Stimulated activated CD4-positive, alpha-beta T cell treated with anti-CD3 and anti-CD28 coated beads, Interleukin-2, amount 100 ng/mL, for 24 hours (primary cell): ENCODE results near the gene ZNF77.
"Not testable (repeated sequence)": the region's sequence is repeated elsewhere in the genome, so short reads cannot be mapped to it uniquely, and the experiment has no call there.

ENCODE experiments used
- DNase-seq, 2 donors: peaks; one replicate each; pipeline ENCODE4 v3.0.0-alpha.2; 2020

Gene ZNF77

GRCh38 chr19:2969104-2969504 is 24.3 kb upstream of the ZNF77 start:
- no peak for DNase-seq

DNA sequence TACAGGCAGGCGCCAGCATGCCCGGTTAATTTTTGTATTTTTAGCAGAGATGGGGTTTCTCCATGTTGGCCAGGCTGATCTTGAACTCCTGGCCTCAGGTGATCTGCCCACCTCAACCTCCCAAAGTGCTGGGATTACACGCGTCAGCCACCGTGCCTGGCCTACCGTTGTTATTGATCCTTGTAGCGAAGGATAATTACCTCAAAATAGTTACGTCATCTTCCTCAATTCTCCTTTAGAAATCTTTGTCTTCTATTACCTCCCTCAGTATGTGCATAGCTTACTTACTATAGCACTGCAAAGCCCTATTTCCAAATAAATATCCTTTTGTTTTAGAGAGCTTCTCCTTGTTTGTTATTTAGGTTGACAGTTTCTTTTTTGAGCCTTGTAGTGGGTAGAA is 23.2 kb upstream of the ZNF77 start:
- DNase-seq, result no peak

GRCh38 chr19:2964874-2965273 is 20.1 kb upstream of the ZNF77 start:
- DNase-seq, result no peak

DNA sequence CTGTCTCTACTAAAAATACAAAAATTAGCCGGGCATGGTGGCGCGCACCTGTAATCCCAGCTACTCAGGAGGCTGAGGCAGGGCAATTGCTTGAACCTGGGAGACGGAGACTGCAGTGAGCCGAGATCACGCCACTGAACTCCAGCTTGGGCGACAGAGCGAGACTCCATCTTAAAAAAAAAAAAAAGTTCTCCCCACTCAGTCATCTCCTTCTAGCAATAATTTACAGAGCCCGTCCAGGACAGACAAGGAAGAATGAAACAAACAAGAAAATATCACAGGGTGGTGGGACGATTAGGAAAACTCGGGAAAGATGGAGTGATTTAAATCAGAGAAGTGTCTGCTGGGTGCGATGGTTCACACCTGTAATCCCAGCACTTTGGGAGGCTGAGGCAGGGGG is 18.9 kb upstream of the ZNF77 start:
- not testable (repeated sequence) for DNase-seq

- no peak for DNase-seq
Measured at GRCh38 chr19:2963122-2963521, 18.4 kb upstream of the ZNF77 start.

- peak; percentile 16 to 55 for DNase-seq
Measured at GRCh38 chr19:2962018-2962670, 17.4 kb upstream of the ZNF77 start.

DNA sequence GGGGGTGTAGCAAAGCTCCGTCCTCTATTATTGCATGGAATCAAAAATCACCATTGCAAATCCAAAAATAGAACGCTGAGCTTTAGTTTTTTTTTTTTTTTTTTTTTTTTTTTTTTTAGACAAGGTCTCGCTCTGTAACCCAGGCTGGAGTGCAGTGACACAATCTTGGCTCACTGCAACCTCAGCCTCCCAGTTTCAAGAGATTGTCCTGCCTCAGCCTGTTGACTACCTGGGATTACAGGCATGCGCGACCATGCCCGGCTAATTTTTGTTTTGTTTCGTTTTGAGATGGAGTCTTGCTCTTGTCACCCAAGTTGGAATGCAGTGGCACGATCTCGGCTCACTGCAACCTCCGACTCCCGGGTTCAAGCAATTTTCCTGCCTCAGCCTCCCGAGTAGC is 15.3 kb upstream of the ZNF77 start:
- DNase-seq, result no peak

- no peak for DNase-seq
Measured at GRCh38 chr19:2957160-2957559, 12.4 kb upstream of the ZNF77 start.

DNA sequence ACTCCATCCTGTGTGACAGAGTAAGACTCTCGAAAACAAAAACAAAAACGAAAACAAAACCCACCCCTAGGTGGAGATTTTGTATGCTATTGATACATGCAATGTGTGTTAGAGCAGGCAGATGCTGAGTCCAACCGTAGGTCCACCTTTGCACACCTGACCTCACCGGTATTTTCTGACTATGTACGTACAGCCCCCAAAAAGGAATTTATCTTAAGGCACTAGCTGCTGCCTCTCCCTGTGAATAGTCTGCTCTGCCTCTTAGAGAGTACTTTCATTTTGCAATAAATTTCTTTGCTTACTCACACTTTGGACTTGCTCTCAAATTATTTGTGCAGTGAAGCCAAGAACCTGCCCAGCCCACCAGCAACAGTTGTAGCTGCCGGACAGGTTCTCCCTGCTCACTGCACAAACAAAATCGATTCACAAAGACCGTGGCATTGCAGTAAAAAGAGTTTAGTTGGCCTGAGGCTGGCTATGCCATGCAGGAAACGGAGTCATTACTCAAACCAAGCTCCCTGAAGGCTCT is 8.2 kb upstream of the ZNF77 start:
- no peak for DNase-seq

GRCh38 chr19:2950286-2951124 is 5.7 kb upstream of the ZNF77 start:
- DNase-seq, result peak; percentile 100

- DNase-seq, result no peak
Measured at GRCh38 chr19:2949939-2950285, 5.1 kb upstream of the ZNF77 start.

GRCh38 chr19:2945575-2946184 is 909 bp upstream of the ZNF77 start:
- no peak for DNase-seq

DNA sequence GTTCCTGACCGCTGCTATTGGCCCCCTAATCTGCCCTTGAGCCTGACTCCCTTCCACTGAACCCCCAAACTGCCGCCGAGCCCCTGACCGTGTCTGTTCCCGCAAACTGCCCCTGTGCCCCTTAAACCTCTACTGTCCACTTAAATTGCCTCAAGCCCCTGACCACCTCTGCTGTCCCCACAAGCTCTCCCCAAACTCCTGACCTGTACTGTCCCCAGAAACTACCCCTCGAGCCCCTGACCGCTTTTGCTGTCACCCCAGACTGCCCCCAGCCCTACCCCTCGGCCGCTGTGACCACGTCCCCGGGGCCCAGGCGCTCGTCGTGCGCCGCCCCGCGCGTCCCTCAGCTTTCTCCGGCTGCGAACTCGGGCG is 382 bp downstream of the ZNF77 start:
- DNase-seq, result no peak

DNA sequence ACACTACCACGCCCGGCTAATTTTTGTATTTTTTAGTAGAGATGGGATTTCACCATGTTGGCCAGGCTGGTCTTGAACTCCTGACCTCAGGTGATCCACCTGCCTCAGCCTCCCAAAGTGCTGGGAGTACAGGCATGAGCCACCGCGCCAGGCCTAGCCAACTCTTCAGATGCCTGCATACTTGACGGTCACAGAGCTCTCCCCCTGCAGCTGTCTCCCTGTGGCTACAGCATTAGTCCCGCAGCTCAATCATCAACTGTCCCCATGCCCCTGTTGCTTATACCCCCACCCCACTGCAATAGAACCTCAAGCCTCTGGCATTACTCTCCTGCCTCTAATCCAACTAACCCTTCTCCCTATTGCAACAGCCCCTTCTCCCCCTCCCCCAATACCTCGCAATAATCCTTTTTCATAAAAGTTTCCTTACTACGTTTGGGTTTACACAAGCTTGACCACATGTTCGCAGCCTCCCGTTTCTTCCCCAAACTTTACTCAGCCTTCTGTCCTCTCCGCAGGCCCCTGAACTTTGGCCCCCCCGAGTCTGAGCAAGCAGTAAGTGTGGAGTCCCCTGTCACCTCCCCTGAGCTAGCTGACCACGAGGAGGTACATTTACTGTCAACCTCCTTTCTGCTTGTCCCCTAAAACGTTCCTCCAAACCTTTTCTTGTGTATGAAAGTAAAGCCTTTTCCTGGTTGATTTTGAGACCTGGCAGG is 1.7 kb downstream of the ZNF77 start:
- no peak for DNase-seq

DNA sequence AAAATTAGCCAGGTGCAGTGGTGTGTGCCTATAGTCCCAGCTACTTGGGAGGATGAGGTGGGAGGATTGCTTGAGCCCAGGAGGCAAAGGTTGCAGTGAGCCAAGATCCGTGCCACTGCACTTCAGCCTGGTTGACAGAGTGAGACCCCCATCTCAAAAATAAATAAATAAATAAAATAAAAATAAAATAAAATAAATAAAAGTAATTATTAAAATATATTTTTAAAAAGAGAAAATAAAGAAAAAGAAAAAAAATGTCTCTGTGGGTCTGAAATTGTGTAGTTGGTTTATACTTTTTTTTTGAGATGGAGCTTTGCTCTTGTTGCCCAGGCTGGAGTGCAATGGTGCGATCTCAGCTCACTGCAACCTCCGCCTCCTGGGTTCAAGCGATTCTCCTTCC is 8.9 kb downstream of the ZNF77 start:
- not testable (repeated sequence) for DNase-seq

- no peak for DNase-seq
Measured at GRCh38 chr19:2933490-2933910, 11.3 kb downstream of the ZNF77 start.

GRCh38 chr19:2927032-2927430 is 17.7 kb downstream of the ZNF77 start:
- DNase-seq, result no peak

- DNase-seq, result no peak
Measured at GRCh38 chr19:2926341-2927031, 18.3 kb downstream of the ZNF77 start.

DNA sequence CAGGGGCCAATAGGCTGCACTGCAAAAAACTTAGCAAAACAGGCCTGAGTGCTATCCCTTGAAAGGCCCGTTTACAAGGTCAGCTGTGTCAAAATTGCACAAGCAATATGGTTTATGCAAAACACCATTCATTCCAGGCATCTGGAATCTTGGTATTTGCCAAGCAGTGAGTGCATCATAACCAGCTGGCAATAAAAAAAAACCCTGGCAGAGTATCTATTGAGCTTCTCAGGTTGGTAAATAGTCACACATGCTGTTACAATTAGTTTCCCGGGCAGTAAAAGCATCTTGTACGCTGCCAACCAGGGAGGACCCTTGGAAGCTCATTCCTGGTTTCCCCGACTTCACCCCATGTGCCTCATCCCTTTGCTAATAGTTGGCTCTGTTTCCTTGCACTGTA is 21.3 kb downstream of the ZNF77 start:
- no peak for DNase-seq

DNA sequence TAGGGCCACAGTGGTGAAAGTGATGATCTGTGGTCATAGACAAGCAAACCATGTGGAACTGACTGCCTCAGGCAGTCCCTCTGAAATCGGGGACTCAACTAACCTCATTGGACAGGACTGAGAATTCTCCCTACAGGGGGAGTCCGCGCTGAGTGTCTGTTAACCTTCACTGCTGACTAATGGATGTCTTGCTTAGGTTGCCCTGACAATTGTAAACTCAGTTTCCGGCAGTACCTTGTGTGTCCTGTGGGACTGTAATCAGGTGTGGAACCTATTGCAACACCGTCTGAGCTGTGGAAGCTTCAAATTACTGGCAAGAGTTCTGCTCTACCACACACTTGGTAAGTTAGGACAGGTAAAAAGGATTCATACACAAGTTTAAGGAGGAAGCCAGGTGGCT is 21.8 kb downstream of the ZNF77 start:
- DNase-seq, result no peak

- DNase-seq, result no peak
Measured at GRCh38 chr19:2917275-2918184, 27.2 kb downstream of the ZNF77 start.

DNA sequence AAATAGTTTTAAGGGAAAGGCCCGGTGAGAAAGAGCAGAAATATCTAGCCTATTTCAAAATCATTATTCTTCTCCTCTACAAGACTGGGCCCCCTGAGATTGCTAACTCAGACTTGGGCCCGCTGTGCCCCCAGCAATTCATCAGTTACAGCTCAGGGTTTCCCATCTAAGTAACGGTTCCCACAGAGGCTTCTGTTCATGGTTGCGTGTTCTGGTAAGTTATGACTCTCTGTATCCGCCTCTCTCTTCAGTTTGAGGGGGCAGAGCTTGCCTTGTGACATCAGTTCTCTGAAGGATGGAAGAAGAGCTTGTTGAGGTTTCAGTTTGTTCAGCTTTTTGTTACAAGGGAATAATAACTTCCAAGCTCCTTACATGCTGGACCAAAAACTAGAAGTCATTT is 32.5 kb downstream of the ZNF77 start:
- peak in 1 of 2 donors; percentile 18 for DNase-seq
